ENCODE measurements around the gene TPRN.

Gene TPRN

DNA sequence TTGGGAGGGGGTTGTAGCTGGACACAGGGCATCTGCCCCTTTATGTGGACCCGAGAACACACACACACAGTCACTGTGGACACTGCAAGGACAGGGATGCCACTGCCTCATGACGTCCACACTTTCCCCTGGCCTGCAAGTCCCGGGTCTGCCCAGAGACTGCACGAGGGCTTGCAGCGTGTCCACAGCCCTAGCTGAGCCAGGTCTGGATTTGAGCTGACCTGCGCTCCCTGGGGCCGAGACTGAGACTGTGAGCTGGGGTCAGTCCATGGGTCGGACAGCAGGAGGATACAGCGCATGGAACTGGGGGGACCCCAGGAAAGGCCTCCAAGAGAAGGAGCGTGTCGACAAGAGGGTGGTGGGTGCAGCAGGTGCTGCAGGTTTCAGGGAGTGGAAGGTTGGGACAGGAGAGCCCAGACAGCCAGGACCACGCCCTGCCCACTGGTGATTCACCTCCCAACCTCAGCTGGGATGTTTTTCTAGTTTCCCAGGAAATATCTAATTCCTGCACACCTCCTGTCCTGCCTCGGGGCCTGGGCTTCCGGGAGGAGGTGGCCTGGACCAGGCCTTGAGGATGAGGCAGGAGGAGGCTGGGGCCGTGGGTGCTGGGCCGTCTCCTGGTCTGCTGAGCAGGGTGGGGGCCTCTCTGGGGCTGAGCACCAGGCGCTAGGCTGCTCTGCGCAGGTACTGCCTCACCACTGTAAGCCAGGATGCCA lies 26.0 kb upstream of the TPRN start:
- Histone ChIP-seq H3K9me3 (ENCODE audit: control insufficient read depth, low read length) (no peaks in the 10 kb centered on the region), H2AFZ (peak overlapping the region; percentile 4), H3K4me1 (peaks cover 5% of the 10 kb centered on the region), H3K4me2 (ENCODE audit: low read length) (peak overlapping the region; percentile 64), H3K36me3 (ENCODE audit: control insufficient read depth, insufficient read depth, low read length) (no peaks in the 10 kb centered on the region), H3K27ac (peak overlapping the region; percentile 67), H3K27me3 (ENCODE audit: control insufficient read depth, insufficient read depth, low read length) (no peaks in the 10 kb centered on the region), H3K79me2 (no peaks in the 10 kb centered on the region), H3K4me3 (ENCODE audit: low read depth, low read length) (no peak overlapping the region), H3K9ac (no peak overlapping the region)
- TF ChIP-seq, protein P1, sequence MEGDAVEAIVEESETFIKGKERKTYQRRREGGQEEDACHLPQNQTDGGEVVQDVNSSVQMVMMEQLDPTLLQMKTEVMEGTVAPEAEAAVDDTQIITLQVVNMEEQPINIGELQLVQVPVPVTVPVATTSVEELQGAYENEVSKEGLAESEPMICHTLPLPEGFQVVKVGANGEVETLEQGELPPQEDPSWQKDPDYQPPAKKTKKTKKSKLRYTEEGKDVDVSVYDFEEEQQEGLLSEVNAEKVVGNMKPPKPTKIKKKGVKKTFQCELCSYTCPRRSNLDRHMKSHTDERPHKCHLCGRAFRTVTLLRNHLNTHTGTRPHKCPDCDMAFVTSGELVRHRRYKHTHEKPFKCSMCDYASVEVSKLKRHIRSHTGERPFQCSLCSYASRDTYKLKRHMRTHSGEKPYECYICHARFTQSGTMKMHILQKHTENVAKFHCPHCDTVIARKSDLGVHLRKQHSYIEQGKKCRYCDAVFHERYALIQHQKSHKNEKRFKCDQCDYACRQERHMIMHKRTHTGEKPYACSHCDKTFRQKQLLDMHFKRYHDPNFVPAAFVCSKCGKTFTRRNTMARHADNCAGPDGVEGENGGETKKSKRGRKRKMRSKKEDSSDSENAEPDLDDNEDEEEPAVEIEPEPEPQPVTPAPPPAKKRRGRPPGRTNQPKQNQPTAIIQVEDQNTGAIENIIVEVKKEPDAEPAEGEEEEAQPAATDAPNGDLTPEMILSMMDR (IDR thresholded peaks at IDR 0.05) = no peak

GRCh38 chr9:137225699-137226331 lies 25.3 kb upstream of the TPRN start:
- TF ChIP-seq, protein P1 (IDR thresholded peaks at IDR 0.05) = no peak
- no peak overlapping the region for H2AFZ ChIP-seq
- H3K4me2 ChIP-seq (ENCODE audit: low read length) = no peak overlapping the region
- H3K27me3 ChIP-seq (ENCODE audit: control insufficient read depth, insufficient read depth, low read length) = no peaks in the 10 kb centered on the region
- H3K27ac ChIP-seq = no peak overlapping the region
- no peak overlapping the region for H3K9ac ChIP-seq
- H3K9me3 ChIP-seq (ENCODE audit: control insufficient read depth, low read length) = no peaks in the 10 kb centered on the region
- no peak overlapping the region for H3K4me3 ChIP-seq (ENCODE audit: low read depth, low read length)
- no peaks in the 10 kb centered on the region for H3K79me2 ChIP-seq
- peaks cover 5% of the 10 kb centered on the region for H3K4me1 ChIP-seq
- H3K36me3 ChIP-seq (ENCODE audit: control insufficient read depth, insufficient read depth, low read length) = no peaks in the 10 kb centered on the region

GRCh38 chr9:137224830-137225694 lies 24.5 kb upstream of the TPRN start, which contains the start of gene CYSRT1:
Gene CYSRT1, plus strand, starts transcription at chr9:137225174. Its CDS starts 448 bp downstream, at chr9:137225622.
- Histone ChIP-seq H3K9ac (peak within 1 kb of the TSS; percentile 77), H3K79me2 (no peaks in the 10 kb centered on the region), H3K9me3 (ENCODE audit: control insufficient read depth, low read length) (no peaks in the 10 kb centered on the region), H3K4me2 (ENCODE audit: low read length) (peak within 1 kb of the TSS; percentile 100), H3K36me3 (ENCODE audit: control insufficient read depth, insufficient read depth, low read length) (no peaks in the 10 kb centered on the region), H3K27me3 (ENCODE audit: control insufficient read depth, insufficient read depth, low read length) (no peaks in the 10 kb centered on the region), H3K4me3 (ENCODE audit: low read depth, low read length) (peak within 1 kb of the TSS; percentile 97), H3K4me1 (peaks cover 5% of the 10 kb centered on the region), H3K27ac (peak within 1 kb of the TSS; percentile 93), H2AFZ (peak within 1 kb of the TSS; percentile 88)
- TF ChIP-seq, protein P1 (IDR thresholded peaks at IDR 0.05) = no peak

DNA sequence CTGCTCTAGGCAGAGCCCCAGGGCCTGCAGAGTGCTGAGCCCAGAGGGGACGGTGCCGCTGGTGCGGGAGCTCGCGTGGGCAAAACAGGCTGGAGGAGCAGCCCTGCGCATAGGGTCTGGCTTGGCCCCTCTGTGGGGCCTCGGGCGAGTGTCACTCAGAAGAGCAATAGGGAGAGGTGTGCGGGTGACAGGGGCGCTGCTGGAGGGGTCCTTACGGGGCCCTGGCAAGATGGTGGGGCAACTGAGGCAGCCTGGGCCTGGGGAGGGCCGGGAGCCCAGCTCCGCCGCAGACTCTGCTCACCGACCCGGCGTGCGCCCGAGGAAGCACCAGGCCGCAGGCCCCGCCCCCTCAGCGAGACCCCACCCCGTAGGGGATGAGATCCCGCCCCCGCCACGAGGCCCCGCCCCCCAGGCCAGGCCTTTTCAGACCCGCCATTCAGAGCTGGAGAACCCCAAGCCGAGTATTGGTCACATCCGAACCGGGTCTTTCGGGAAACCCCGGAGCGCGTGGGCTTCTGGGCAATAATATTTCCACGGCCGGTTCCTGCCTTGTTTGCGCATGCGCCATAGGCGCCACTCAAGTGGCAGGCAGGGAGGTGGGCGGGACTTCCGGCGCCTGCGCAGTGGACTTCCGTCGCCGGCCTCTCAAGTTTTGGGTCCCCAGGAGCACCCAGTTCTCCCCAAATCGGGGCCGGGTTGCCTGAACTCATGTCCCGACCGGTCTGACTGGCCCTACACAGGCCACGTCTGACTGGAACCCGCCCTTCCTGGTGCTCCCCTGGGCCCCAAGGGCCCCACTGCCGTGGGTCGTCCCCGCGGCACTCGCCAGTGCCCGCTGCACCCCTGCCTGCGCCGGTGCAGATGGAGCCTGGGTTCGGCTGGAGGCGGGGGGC lies 22.8 kb upstream of the TPRN start:
- H3K36me3 ChIP-seq (ENCODE audit: control insufficient read depth, insufficient read depth, low read length) = no peaks in the 10 kb centered on the region
- H3K27ac ChIP-seq = peak overlapping the region; percentile 93
- H3K4me1 ChIP-seq = peaks cover 5% of the 10 kb centered on the region
- no peaks in the 10 kb centered on the region for H3K27me3 ChIP-seq (ENCODE audit: control insufficient read depth, insufficient read depth, low read length)
- H2AFZ ChIP-seq = peak overlapping the region; percentile 88
- H3K4me3 ChIP-seq (ENCODE audit: low read depth, low read length) = peak overlapping the region; percentile 97
- TF ChIP-seq, protein P1 (IDR thresholded peaks at IDR 0.05) = no peak
- H3K79me2 ChIP-seq = no peaks in the 10 kb centered on the region
- no peaks in the 10 kb centered on the region for H3K9me3 ChIP-seq (ENCODE audit: control insufficient read depth, low read length)
- peak overlapping the region; percentile 100 for H3K4me2 ChIP-seq (ENCODE audit: low read length)
- H3K9ac ChIP-seq = peak overlapping the region; percentile 77
